B cell (primary cell): Measurements from ENCODE around the gene NKD2. TPM values are rescaled to one million over a fixed set of nuclear protein-coding genes. Genes with fewer than 3 reads are reported as not detected.

Source experiments
- ATAC-seq: fragments of 200-7000 bp; cut with Tn5 transposase; one replicate; pipeline ENCODE4 v1.10.0; 2021; ENCODE audit warnings: low read depth, mild to moderate bottlenecking, moderate number of reproducible peaks, moderate library complexity
- CTCF ChIA-PET: fragments of 350-600 bp; sonication (Branson Sonifier 250); formaldehyde crosslinking; loops from one replicate; lab custom pipeline; 2021; ENCODE audit warnings: antibody characterized with exemption, inconsistent platforms; lab: Charles Lee
- POLR2A ChIA-PET: fragments of 350-600 bp; sonication (Branson Sonifier 250); formaldehyde crosslinking; loops from one replicate; lab custom pipeline; 2021; ENCODE audit warnings: antibody characterized with exemption; lab: Charles Lee
- DNase-seq: peaks from one replicate; pipeline ENCODE4 v3.0.0; 2013
- H2AFZ ChIP-seq: 2 replicates; pipeline ENCODE4 v1.6.1; 2012; ENCODE audit warnings: mild to moderate bottlenecking, low read depth, low read length; ENCODE audit not compliant: insufficient read depth, poor library complexity, severe bottlenecking
- H3K27ac ChIP-seq, 2 donors: 1 replicate in 1 of 2; 2 replicates in 1 of 2; pipeline ENCODE4 v1.5.1; 2012 to 2013; ENCODE audit warnings: low read length in 2 of 2, mild to moderate bottlenecking in 2 of 2, moderate library complexity in 1 of 2
- H3K27me3 ChIP-seq, 4 experiments: fragments of 200-600 bp in 1 of 4; sonication (generic) in 1 of 4; replicated peaks in 1 of 4; 1 replicate in 2 of 4; 2 replicates in 2 of 4; pipeline versions ENCODE4 v1.6.1 to v1.7.0; 2013 to 2016; ENCODE audit warnings: low read length in 3 of 4, mild to moderate bottlenecking in 2 of 4, mixed read lengths in 1 of 4, moderate library complexity in 1 of 4; ENCODE audit not compliant: insufficient read depth in 4 of 4, control insufficient read depth in 3 of 4; ENCODE audit errors: control extremely low read depth in 1 of 4
- H3K36me3 ChIP-seq, 2 experiments: replicated peaks in 1 of 2; 1 replicate in 1 of 2; 2 replicates in 1 of 2; pipeline versions ENCODE4 v1.6.1 to v1.7.1; 2013; ENCODE audit warnings: low read length in 1 of 2; ENCODE audit not compliant: insufficient read depth in 2 of 2, control insufficient read depth in 1 of 2; ENCODE audit errors: control extremely low read depth in 1 of 2, extremely low read depth in 1 of 2
- H3K4me1 ChIP-seq, 2 donors: fragments of 200-600 bp in 1 of 2; sonication (generic) in 1 of 2; 1 replicate in 1 of 2; 2 replicates in 1 of 2; pipeline versions ENCODE4 v1.5.1 to v1.6.1; 2013 to 2017; ENCODE audit warnings: low read length in 2 of 2; ENCODE audit not compliant: control insufficient read depth in 2 of 2, insufficient read depth in 2 of 2
- H3K4me2 ChIP-seq: replicated peaks from 2 replicates; pipeline ENCODE3; 2012; ENCODE audit warnings: mild to moderate bottlenecking, low read depth, low read length; ENCODE audit not compliant: poor library complexity, severe bottlenecking
- H3K4me3 ChIP-seq, 5 experiments: fragments of 200-600 bp in 1 of 5; sonication (generic) in 1 of 5; 1 replicate in 3 of 5; 2 replicates in 2 of 5; pipeline versions ENCODE4 v1.5.1 to v1.7.0; 2011 to 2016; ENCODE audit warnings: low read length in 4 of 5, mild to moderate bottlenecking in 4 of 5, low read depth in 2 of 5, control low read depth in 1 of 5, moderate library complexity in 1 of 5; ENCODE audit not compliant: insufficient read depth in 1 of 5; ENCODE audit errors: control extremely low read depth in 1 of 5, extremely low read depth in 1 of 5
- H3K79me2 ChIP-seq: fragments of 200-600 bp; sonication (generic); one replicate; pipeline ENCODE4 v1.6.0; 2016; ENCODE audit warnings: low read length; ENCODE audit not compliant: control insufficient read depth, insufficient read depth
- H3K9ac ChIP-seq: fragments of 200-600 bp; sonication (generic); 2 replicates; pipeline ENCODE4 v1.6.1; 2017; ENCODE audit warnings: mild to moderate bottlenecking, low read length, moderate library complexity
- H3K9me3 ChIP-seq, 3 donors: one replicate each; pipeline versions ENCODE4 v1.6.1 to v1.7.1; 2013; ENCODE audit warnings: low read length in 2 of 3; ENCODE audit not compliant: control insufficient read depth in 2 of 3, insufficient read depth in 1 of 3; ENCODE audit errors: control extremely low read depth in 1 of 3
- H4K20me1 ChIP-seq: 2 replicates; pipeline ENCODE4 v1.6.0; 2012; ENCODE audit warnings: mild to moderate bottlenecking, low read length; ENCODE audit not compliant: insufficient read depth, control insufficient read depth, poor library complexity, severe bottlenecking
- H3K27ac Mint-ChIP-seq: one replicate; pipeline ENCODE4 v1.8.0; 2021; ENCODE audit warnings: mixed read lengths
- H3K27me3 Mint-ChIP-seq: one replicate; pipeline ENCODE4 v1.8.0; 2021; ENCODE audit warnings: mixed read lengths
- H3K4me1 Mint-ChIP-seq: one replicate; pipeline ENCODE4 v1.8.0; 2021; ENCODE audit warnings: mixed read lengths
- H3K4me3 Mint-ChIP-seq: one replicate; pipeline ENCODE4 v1.8.0; 2021; ENCODE audit warnings: mixed read lengths
- H3K9me3 Mint-ChIP-seq: one replicate; pipeline ENCODE4 v1.8.0; 2022; ENCODE audit warnings: mixed read lengths; ENCODE audit not compliant: insufficient read depth
- EZH2 ChIP-seq: IDR thresholded peaks from 2 replicates; pipeline ENCODE4 v1.6.1; 2012; ENCODE audit warnings: borderline replicate concordance, low read depth, mild to moderate bottlenecking, moderate library complexity, low read length; ENCODE audit not compliant: insufficient read depth, poor library complexity, severe bottlenecking
- WGBS: methylation state at CpG from one replicate; pipeline ENCODE4 v1.1.5; 2013; ENCODE audit warnings: missing lambda C conversion rate; ENCODE audit not compliant: insufficient coverage; 5-methylcytosine and 5-hydroxymethylcytosine counted together
- intact Hi-C: fragments of 100-400 bp; cut with micrococcal nuclease; formaldehyde crosslinking; loops from one replicate; pipeline ENCODE4 v1.10.0; 2022
- polyA plus RNA-seq: library from polyadenylated mRNA; depleted of rRNA; stranded (reverse); fragments of >200 nt; gene quantifications from 2 replicates; pipeline ENCODE4 v1.2.3, GENCODE V29; 2012
- total RNA-seq, 2 donors: library from RNA; stranded (reverse); fragments of 120-200 nt in 1 of 2; gene quantifications; 1 replicate in 1 of 2; 2 replicates in 1 of 2; pipeline versions ENCODE4 v1.2.3 to v1.2.4, GENCODE V29; 2013 to 2022
- TF ChIP-seq, protein P1 (sequence below): fragments of 200-600 bp; IDR thresholded peaks from one replicate; pipeline ENCODE4 v1.8.0; 2022; ENCODE audit warnings: antibody characterized with exemption, mild to moderate bottlenecking

NKD2 gene
- total and polyA plus RNA-seq, 2 donors (not counting 1 experiment from before 2014, with no cell fraction given) = 0.12 to 0.34 TPM

DNA sequence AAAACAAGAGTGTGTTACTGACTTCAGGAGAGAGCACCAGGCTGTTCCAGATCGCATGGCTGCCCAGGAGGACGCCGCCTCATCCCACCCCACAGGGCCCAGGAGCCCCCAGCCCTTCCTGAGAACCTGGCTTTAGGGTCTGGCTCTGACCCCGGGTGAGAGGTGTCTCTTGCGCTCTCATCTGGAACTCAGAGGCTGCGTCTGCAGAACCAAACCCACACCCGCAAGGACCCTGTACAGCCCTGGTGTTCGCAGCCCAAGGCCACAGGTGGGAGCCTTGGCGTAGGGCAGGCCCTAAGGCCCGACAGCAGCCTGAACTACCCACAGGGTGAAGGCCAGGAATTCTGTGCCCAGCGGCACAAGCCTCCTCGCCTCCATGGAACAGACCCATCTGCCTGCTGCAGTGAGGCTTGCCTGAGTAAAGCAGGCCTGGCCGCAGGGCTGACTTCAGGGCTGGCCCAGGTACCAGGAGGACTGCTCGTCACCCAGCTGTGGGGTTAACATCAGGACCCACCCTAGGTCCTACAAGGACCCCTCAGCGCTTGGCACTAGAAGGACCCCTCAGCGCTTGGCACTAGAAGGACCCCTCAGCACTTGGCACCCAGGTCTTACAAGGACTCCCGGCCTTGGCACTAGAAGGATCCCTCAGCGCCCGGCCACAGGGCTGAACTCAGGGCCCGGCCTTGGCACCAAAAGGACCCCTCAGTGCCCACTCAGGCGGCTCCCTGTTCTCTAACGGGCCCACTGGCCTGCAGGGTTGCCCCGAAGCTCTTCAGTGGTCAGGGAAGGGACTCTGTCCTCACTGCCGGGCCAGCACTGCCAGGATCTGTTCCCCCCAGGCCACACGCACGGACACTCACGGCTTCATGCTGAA, 48.2 kb downstream of the NKD2 start:
- Histone ChIP-seq H3K27ac (no peak overlapping the region), H3K27me3 (no peaks in the 10 kb centered on the region), H2AFZ (no peak overlapping the region), H3K36me3 (peaks cover 0 to 1% of the 10 kb centered on the region in 2 experiments), H3K9me3 (no peaks in the 10 kb centered on the region), H3K4me3 (no peak overlapping the region), H3K9ac (no peak overlapping the region), H3K4me2 (no peak overlapping the region), H3K79me2 (no peaks in the 10 kb centered on the region), H4K20me1 (no peaks in the 10 kb centered on the region), H3K4me1 (no peaks in the 10 kb centered on the region)
- H3K27me3 Mint-ChIP-seq = no peaks in the 10 kb centered on the region
- no peaks in the 10 kb centered on the region for H3K4me1 Mint-ChIP-seq
- POLR2A ChIA-PET = no interaction called here
- no peak for TF ChIP-seq EZH2
- TF ChIP-seq, protein P1, sequence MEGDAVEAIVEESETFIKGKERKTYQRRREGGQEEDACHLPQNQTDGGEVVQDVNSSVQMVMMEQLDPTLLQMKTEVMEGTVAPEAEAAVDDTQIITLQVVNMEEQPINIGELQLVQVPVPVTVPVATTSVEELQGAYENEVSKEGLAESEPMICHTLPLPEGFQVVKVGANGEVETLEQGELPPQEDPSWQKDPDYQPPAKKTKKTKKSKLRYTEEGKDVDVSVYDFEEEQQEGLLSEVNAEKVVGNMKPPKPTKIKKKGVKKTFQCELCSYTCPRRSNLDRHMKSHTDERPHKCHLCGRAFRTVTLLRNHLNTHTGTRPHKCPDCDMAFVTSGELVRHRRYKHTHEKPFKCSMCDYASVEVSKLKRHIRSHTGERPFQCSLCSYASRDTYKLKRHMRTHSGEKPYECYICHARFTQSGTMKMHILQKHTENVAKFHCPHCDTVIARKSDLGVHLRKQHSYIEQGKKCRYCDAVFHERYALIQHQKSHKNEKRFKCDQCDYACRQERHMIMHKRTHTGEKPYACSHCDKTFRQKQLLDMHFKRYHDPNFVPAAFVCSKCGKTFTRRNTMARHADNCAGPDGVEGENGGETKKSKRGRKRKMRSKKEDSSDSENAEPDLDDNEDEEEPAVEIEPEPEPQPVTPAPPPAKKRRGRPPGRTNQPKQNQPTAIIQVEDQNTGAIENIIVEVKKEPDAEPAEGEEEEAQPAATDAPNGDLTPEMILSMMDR = no peak
- DNase-seq = no peak
- intact Hi-C loops = no loop called here
- WGBS = 97% methylated on average over 27 of the region's 27 CpGs
- H3K4me3 Mint-ChIP-seq = no peak overlapping the region
- CTCF ChIA-PET = no interaction called here
- no peaks in the 10 kb centered on the region for H3K9me3 Mint-ChIP-seq
- H3K27ac Mint-ChIP-seq = no peak overlapping the region
- ATAC-seq = no peak

DNA sequence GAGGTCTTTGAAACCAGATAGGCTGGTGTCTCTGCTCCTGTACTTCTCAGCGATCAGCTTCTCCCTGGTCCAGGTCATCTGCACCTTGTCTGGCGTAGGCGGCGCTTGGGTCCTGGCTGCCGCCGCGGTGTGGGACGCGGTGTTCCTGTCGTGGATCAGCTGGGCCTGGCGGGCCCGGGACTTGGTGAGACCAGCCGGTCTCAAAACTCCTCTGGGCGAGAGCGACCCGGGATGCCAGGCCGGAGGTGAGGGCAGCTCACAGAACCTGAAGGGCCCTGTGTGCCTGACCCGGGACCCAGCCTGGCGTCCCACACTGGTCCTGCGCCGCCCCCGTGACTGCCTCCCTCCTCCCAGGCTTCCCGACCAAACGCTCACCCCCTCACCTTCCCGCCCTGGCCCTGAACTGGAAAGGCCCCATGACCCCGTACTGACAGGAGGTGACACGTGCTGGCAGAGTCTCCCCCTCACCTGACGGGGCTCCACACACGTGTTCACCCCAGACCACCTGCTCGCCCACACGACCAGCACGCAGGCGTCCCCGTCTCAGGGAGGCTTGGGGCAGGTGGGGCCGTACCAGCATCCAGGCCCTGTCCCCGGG, 49.0 kb downstream of the NKD2 start:
- no peaks in the 10 kb centered on the region for H3K9me3 ChIP-seq
- CTCF ChIA-PET = no interaction called here
- no peaks in the 10 kb centered on the region for H4K20me1 ChIP-seq
- no peak for TF ChIP-seq EZH2
- TF ChIP-seq, protein P1 = no peak
- no peaks in the 10 kb centered on the region for H3K4me1 ChIP-seq
- H3K27ac ChIP-seq = no peak overlapping the region
- intact Hi-C loops = no loop called here
- 86% methylated on average over 35 of the region's 36 CpGs for WGBS
- no peaks in the 10 kb centered on the region for H3K27me3 Mint-ChIP-seq
- H3K27ac Mint-ChIP-seq = no peak overlapping the region
- no peak for ATAC-seq
- POLR2A ChIA-PET = no interaction called here
- H3K9me3 Mint-ChIP-seq = no peaks in the 10 kb centered on the region
- no peaks in the 10 kb centered on the region for H3K4me1 Mint-ChIP-seq
- no peak overlapping the region for H3K9ac ChIP-seq
- H3K79me2 ChIP-seq = no peaks in the 10 kb centered on the region
- H3K36me3 ChIP-seq = no peaks in the 10 kb centered on the region
- no peak overlapping the region for H3K4me3 ChIP-seq
- no peak overlapping the region for H3K4me3 Mint-ChIP-seq
- no peak for DNase-seq
- no peak overlapping the region for H3K4me2 ChIP-seq
- H2AFZ ChIP-seq = no peak overlapping the region
- no peaks in the 10 kb centered on the region for H3K27me3 ChIP-seq
